ENCODE results near the gene PLA2G10.
"Not testable (repeated sequence)": the region's sequence is repeated elsewhere in the genome, so short reads cannot be mapped to it uniquely, and the experiment has no call there.

PLA2G10 gene

GRCh38 chr16:14694129-14694528 is at the start of gene PLA2G10:
Gene PLA2G10 (minus strand): TSS chr16:14694308. CDS start chr16:14694229, 79 bp downstream.
- DNase-seq = not testable (repeated sequence)

GRCh38 chr16:14742273-14743128 is 48.4 kb upstream of the PLA2G10 start, which contains the start of gene NPIPA2:
Gene NPIPA2 (plus strand): TSS chr16:14742533. CDS start chr16:14748066, 5,533 bp downstream.
- not testable (repeated sequence) for DNase-seq

- DNase-seq = not testable (repeated sequence)
Measured at GRCh38 chr16:14741794-14742193, 47.7 kb upstream of the PLA2G10 start.

GRCh38 chr16:14740832-14741385 is 46.8 kb upstream of the PLA2G10 start:
- not testable (repeated sequence) for DNase-seq

- DNase-seq = not testable (repeated sequence)
Measured at GRCh38 chr16:14733233-14733632, 39.1 kb upstream of the PLA2G10 start.

- not testable (repeated sequence) for DNase-seq
Measured at GRCh38 chr16:14703156-14704011, 9.3 kb upstream of the PLA2G10 start, which contains the start of gene NPIPA3. Gene NPIPA3 (plus strand): TSS chr16:14703411. CDS start chr16:14708944, 5,533 bp downstream.

GRCh38 chr16:14702672-14703071 is 8.6 kb upstream of the PLA2G10 start:
- DNase-seq = not testable (repeated sequence)

GRCh38 chr16:14701859-14702258 is 7.8 kb upstream of the PLA2G10 start:
- not testable (repeated sequence) for DNase-seq

- DNase-seq = not testable (repeated sequence)
Measured at GRCh38 chr16:14685870-14686793, 8.0 kb downstream of the PLA2G10 start.

GRCh38 chr16:14682121-14682520 is 12.0 kb downstream of the PLA2G10 start:
- DNase-seq = no peak

GRCh38 chr16:14681115-14681514 is 13.0 kb downstream of the PLA2G10 start:
- DNase-seq = no peak

- DNase-seq = not testable (repeated sequence)
Measured at GRCh38 chr16:14680396-14680795, 13.7 kb downstream of the PLA2G10 start.

GRCh38 chr16:14678748-14679497 is 15.2 kb downstream of the PLA2G10 start:
- DNase-seq = no peak

- no peak for DNase-seq
Measured at GRCh38 chr16:14677627-14678026, 16.5 kb downstream of the PLA2G10 start.

- DNase-seq = no peak
Measured at GRCh38 chr16:14676633-14677032, 17.5 kb downstream of the PLA2G10 start.

GRCh38 chr16:14672403-14672971 is 21.6 kb downstream of the PLA2G10 start:
- no peak for DNase-seq

- no peak for DNase-seq
Measured at GRCh38 chr16:14669776-14670175, 24.3 kb downstream of the PLA2G10 start.

GRCh38 chr16:14668556-14669223 is 25.4 kb downstream of the PLA2G10 start:
- DNase-seq = no peak

GRCh38 chr16:14667347-14668266 is 26.5 kb downstream of the PLA2G10 start:
- no peak for DNase-seq

All from NCI-H2171 (cell line).